Spinal cord (tissue), 10 donors: ENCODE data around the gene CDH6. TPM values are rescaled to one million over a fixed set of nuclear protein-coding genes. Genes with fewer than 3 reads are reported as not detected.

Experiments used
- DNase-seq, 6 donors: peaks; one replicate each; pipeline versions ENCODE4 v3.0.0 to v3.0.0-alpha.2; 2013 to 2015; ENCODE audit warnings: low spot score in 6 of 6, low read depth in 4 of 6
- H3K27ac ChIP-seq: one replicate; pipeline ENCODE4 v1.5.1; 2013; ENCODE audit warnings: low read depth, low read length, control low read depth
- H3K27me3 ChIP-seq: one replicate; pipeline ENCODE4 v1.6.1; 2013; ENCODE audit warnings: low read length; ENCODE audit not compliant: control insufficient read depth, insufficient read depth
- H3K36me3 ChIP-seq: one replicate; pipeline ENCODE4 v1.6.1; 2013; ENCODE audit warnings: low read length; ENCODE audit not compliant: control insufficient read depth, insufficient read depth
- H3K4me1 ChIP-seq: one replicate; pipeline ENCODE4 v1.6.1; 2013; ENCODE audit warnings: low read length; ENCODE audit not compliant: control insufficient read depth, insufficient read depth
- H3K4me3 ChIP-seq: one replicate; pipeline ENCODE4 v1.5.1; 2013; ENCODE audit warnings: low read depth, low read length, control low read depth
- H3K9me3 ChIP-seq: one replicate; pipeline ENCODE4 v1.6.1; 2013; ENCODE audit warnings: low read length; ENCODE audit not compliant: control insufficient read depth, insufficient read depth
- WGBS: methylation state at CpG from one replicate; pipeline ENCODE4 v1.1.5; 2013; ENCODE audit warnings: missing lambda C conversion rate; ENCODE audit not compliant: insufficient coverage; 5-methylcytosine and 5-hydroxymethylcytosine counted together
- polyA plus RNA-seq, 2 donors: library from polyadenylated mRNA; unstranded; fragments of 120-200 nt; gene quantifications; one replicate each; pipeline ENCODE4 v1.2.1, GENCODE V29; 2013; ENCODE audit not compliant: insufficient read length in 2 of 2
- total RNA-seq, 2 donors: library from RNA; depleted of rRNA in 1 of 2; stranded (reverse); fragments of 120-200 nt in 1 of 2; fragments of >200 nt in 1 of 2; gene quantifications; one replicate each; pipeline versions ENCODE4 v1.2.3 to v1.2.4, GENCODE V29; 2013 to 2014
- donor health status: healthy.

The CDH6 gene
- total and polyA plus RNA-seq, 4 donors, result 25.8 to 50.9 (median 34.9) TPM

GRCh38 chr5:31232273-31232888 lies 38.9 kb downstream of the CDH6 start:
- no peak overlapping the region for H3K27ac ChIP-seq
- 0% methylated on average over 2 of the region's 4 CpGs for WGBS
- H3K4me3 ChIP-seq, result no peak overlapping the region
- no peaks in the 10 kb centered on the region for H3K27me3 ChIP-seq
- no peaks in the 10 kb centered on the region for H3K36me3 ChIP-seq
- H3K4me1 ChIP-seq, result peaks cover 4% of the 10 kb centered on the region
- no peaks in the 10 kb centered on the region for H3K9me3 ChIP-seq
- DNase-seq, result peak in 3 of 6 donors; percentile 22 to 79 (median 75)

GRCh38 chr5:31235381-31235780 lies 41.9 kb downstream of the CDH6 start:
- no peak for DNase-seq
- Histone ChIP-seq H3K27ac (no peak overlapping the region), H3K4me3 (no peak overlapping the region), H3K4me1 (peaks cover 4% of the 10 kb centered on the region), H3K9me3 (no peaks in the 10 kb centered on the region), H3K36me3 (no peaks in the 10 kb centered on the region), H3K27me3 (no peaks in the 10 kb centered on the region)
- WGBS, result no CpG with 5 or more reads among the region's 3 CpGs

DNA sequence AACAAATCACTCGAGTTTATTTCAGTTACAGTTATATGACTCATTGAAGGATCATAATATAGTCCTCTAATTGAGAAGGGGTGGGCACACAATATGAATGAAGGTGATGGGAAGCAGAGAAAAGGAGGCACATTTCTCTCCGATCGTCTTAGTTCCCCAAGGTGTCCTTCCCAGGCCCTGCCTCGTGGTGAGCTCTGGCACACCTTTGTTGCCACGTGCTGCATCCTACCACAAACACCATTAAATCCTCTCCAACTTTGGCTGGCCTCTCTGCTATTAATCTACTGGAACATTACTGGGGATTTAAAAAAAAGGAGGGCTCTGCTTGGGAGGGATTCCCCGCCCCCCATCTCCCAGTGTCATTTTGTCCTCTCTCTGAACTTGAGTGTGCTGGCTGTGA lies 42.9 kb downstream of the CDH6 start:
- H3K27me3 ChIP-seq, result no peaks in the 10 kb centered on the region
- no peak for DNase-seq
- H3K9me3 ChIP-seq, result no peaks in the 10 kb centered on the region
- H3K27ac ChIP-seq, result no peak overlapping the region
- no peaks in the 10 kb centered on the region for H3K36me3 ChIP-seq
- no CpG with 5 or more reads among the region's 6 CpGs for WGBS
- H3K4me1 ChIP-seq, result peaks cover 4% of the 10 kb centered on the region
- H3K4me3 ChIP-seq, result no peak overlapping the region

DNA sequence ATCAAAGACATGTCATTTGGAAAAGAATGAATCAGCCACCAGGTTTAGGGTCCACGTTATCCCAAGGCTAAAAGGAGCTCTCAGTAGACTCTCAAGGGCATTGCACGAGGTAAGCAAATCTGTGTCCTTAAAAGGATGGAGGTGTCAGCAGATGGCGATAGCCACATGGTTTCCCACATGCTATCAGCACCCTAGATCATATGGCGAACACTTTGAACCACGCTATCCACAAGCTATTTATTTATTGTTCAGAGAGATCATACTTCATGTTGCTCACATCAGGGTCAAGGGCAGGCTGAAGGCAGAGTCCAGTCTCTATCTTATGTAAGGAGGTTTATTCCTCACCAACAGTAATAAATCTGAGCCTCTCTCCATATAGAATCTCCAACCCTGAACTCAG lies 43.7 kb downstream of the CDH6 start:
- Histone ChIP-seq H3K4me3 (no peak overlapping the region), H3K27me3 (no peaks in the 10 kb centered on the region), H3K27ac (no peak overlapping the region), H3K4me1 (peaks cover 4% of the 10 kb centered on the region), H3K36me3 (no peaks in the 10 kb centered on the region), H3K9me3 (no peaks in the 10 kb centered on the region)
- peak in 1 of 6 donors; percentile 44 for DNase-seq
- whole genome bisulfite sequencing, result 86% methylated on average over 1 of the region's 5 CpGs

GRCh38 chr5:31238497-31238896 lies 45.0 kb downstream of the CDH6 start:
- no peaks in the 10 kb centered on the region for H3K9me3 ChIP-seq
- no peak overlapping the region for H3K27ac ChIP-seq
- DNase-seq, result no peak
- H3K36me3 ChIP-seq, result no peaks in the 10 kb centered on the region
- H3K27me3 ChIP-seq, result no peaks in the 10 kb centered on the region
- H3K4me1 ChIP-seq, result peaks cover 4% of the 10 kb centered on the region
- no peak overlapping the region for H3K4me3 ChIP-seq
- WGBS, result no CpG with 5 or more reads among the region's 2 CpGs

DNA sequence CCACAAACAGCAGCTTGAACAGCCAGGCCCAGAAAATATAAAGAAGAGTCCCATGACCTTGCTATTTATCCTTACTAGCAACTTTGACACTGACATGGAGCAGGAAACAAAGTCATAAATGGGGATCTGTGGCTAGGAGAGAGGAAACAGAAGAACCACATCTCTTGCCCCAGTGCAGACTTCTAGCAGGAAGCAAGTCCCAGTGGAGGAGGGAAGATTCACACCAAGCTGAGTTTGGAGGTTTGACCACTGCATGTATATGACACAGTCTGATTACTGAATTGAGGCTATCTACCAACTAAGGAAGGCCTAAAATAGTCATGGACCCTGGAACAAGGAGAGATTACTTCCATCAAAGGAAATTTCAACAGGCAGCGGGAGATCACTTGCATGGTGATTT lies 51.4 kb downstream of the CDH6 start:
- Histone ChIP-seq H3K4me1 (no peaks in the 10 kb centered on the region), H3K27me3 (no peaks in the 10 kb centered on the region), H3K36me3 (no peaks in the 10 kb centered on the region), H3K9me3 (no peaks in the 10 kb centered on the region), H3K27ac (no peak overlapping the region), H3K4me3 (no peak overlapping the region)
- no CpG with 5 or more reads among the region's 1 CpG for whole genome bisulfite sequencing
- no peak for DNase-seq

- Histone ChIP-seq H3K27ac (no peak overlapping the region), H3K9me3 (no peaks in the 10 kb centered on the region), H3K4me1 (no peaks in the 10 kb centered on the region), H3K4me3 (no peak overlapping the region), H3K27me3 (no peaks in the 10 kb centered on the region), H3K36me3 (peaks cover 4% of the 10 kb centered on the region)
- no peak for DNase-seq
Measured at GRCh38 chr5:31247381-31247780, 53.9 kb downstream of the CDH6 start.

DNA sequence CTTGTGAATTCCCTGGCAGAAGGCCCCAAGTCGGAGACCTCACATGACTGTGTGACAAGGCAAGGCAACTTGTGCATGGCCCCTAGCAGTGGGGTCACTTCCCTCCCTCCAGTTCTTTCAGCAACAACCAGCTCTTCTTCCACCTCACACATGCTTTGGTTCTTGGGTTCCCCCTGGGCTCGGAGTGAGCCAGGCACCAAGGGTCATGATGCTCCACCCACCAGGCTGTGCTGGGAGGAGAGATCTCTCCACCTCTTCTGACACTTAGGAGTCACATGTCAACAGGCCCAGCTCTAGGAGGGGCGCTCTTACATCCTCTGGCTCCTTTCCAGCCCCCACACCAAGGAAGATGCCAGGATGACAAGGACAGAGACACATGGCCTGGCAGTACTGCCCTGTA lies 56.7 kb downstream of the CDH6 start:
- Histone ChIP-seq H3K4me3 (no peak overlapping the region), H3K4me1 (no peaks in the 10 kb centered on the region), H3K27ac (no peak overlapping the region), H3K27me3 (no peaks in the 10 kb centered on the region), H3K9me3 (no peaks in the 10 kb centered on the region), H3K36me3 (peaks cover 4% of the 10 kb centered on the region)
- no peak for DNase-seq
- WGBS, result 94% methylated on average over 3 of the region's 3 CpGs

GRCh38 chr5:31251032-31251431 lies 57.5 kb downstream of the CDH6 start:
- no peak for DNase-seq
- Histone ChIP-seq H3K4me1 (no peaks in the 10 kb centered on the region), H3K9me3 (no peaks in the 10 kb centered on the region), H3K36me3 (peaks cover 4% of the 10 kb centered on the region), H3K27me3 (no peaks in the 10 kb centered on the region), H3K27ac (no peak overlapping the region), H3K4me3 (no peak overlapping the region)
- 94% methylated on average over 3 of the region's 4 CpGs for WGBS

DNA sequence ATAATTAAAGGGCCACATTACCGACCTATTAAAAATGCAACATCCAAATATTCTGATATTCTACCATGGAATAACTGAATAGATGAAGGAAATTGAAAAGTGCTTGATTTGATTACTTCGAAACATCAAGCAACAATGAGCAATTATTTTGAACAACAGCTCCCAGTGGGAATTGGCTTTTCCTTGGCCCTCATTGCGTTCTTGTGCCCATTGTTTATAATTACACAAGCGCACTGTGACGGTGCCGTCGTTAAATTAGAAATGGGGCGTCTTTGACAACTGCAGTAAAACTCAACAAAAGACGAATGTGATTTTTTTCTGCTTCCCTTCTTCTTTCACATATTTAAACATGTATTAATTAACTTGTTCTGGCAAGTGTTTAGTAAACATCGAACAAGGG lies 61.6 kb downstream of the CDH6 start:
- Histone ChIP-seq H3K4me1 (no peaks in the 10 kb centered on the region), H3K36me3 (peaks cover 4% of the 10 kb centered on the region), H3K27me3 (no peaks in the 10 kb centered on the region), H3K9me3 (no peaks in the 10 kb centered on the region), H3K4me3 (no peak overlapping the region), H3K27ac (no peak overlapping the region)
- no CpG with 5 or more reads among the region's 10 CpGs for WGBS
- DNase-seq, result no peak
